PC-3 (cell line): Measurements from ENCODE around the gene GBX2. TPM values are rescaled to one million over a fixed set of nuclear protein-coding genes. Genes with fewer than 3 reads are reported as not detected.
A peak's percentile ranks its signal among the peaks of the same experiment; 100 is the strongest.

Source experiments
- ATAC-seq: fragments of 200-7000 bp; cut with Tn5 transposase; 2 replicates; pipeline ENCODE4 v1.9.1; 2020; ENCODE audit warnings: mild to moderate bottlenecking, moderate library complexity
- BruUV-seq: library from RNA; stranded (reverse); fragments of 400-500 nt; replicated peaks from 2 replicates; lab custom pipeline; 2021; lab: Mats Ljungman, UMichigan
- CTCF ChIA-PET: fragments of 300-600 bp; sonication (Branson Sonifier 250); formaldehyde crosslinking; loops from one replicate; lab custom pipeline; 2022; ENCODE audit warnings: antibody characterized with exemption; lab: Charles Lee
- POLR2A ChIA-PET: fragments of 300-600 bp; sonication (Branson Sonifier 250); formaldehyde crosslinking; loops from one replicate; lab custom pipeline; 2022; ENCODE audit warnings: antibody characterized with exemption; ENCODE audit not compliant: unreplicated experiment; lab: Charles Lee
- DNase-seq: peaks from one replicate; pipeline ENCODE4 v3.0.0-alpha.2; 2015
- H2AFZ ChIP-seq: fragments of 300-600 bp; sonication (generic); 2 replicates; pipeline ENCODE4 v1.6.0; 2016; ENCODE audit warnings: antibody characterized with exemption, low read length
- H3F3A ChIP-seq: fragments of 300-600 bp; sonication (generic); one replicate; pipeline ENCODE4 v1.6.0; 2017; ENCODE audit warnings: antibody characterized with exemption, low read length, control low read depth, mild to moderate bottlenecking; ENCODE audit not compliant: unreplicated experiment
- H3K27ac ChIP-seq: fragments of 300-600 bp; sonication (generic); 2 replicates; pipeline ENCODE4 v1.5.1; 2016; ENCODE audit warnings: mild to moderate bottlenecking, low read length
- H3K27me3 ChIP-seq: fragments of 300-600 bp; sonication (generic); 2 replicates; pipeline ENCODE4 v1.6.1; 2016; ENCODE audit warnings: low read length, mixed read lengths
- H3K36me3 ChIP-seq: fragments of 300-600 bp; sonication (generic); 2 replicates; pipeline ENCODE4 v1.6.1; 2016; ENCODE audit warnings: low read depth, mixed run types, low read length, mixed read lengths
- H3K4me1 ChIP-seq: fragments of 300-600 bp; sonication (generic); 2 replicates; pipeline ENCODE4 v1.5.1; 2016; ENCODE audit warnings: low read length; ENCODE audit not compliant: insufficient read depth
- H3K4me2 ChIP-seq: fragments of 300-600 bp; sonication (generic); 2 replicates; pipeline ENCODE4 v1.6.0; 2016; ENCODE audit warnings: low read length
- H3K4me3 ChIP-seq: fragments of 300-600 bp; sonication (generic); 2 replicates; pipeline ENCODE4 v1.5.1; 2016; ENCODE audit warnings: mild to moderate bottlenecking, low read length, mixed read lengths
- H3K79me2 ChIP-seq: fragments of 300-600 bp; sonication (generic); 2 replicates; pipeline ENCODE4 v1.6.1; 2017; ENCODE audit warnings: low read length, mixed read lengths
- H3K9ac ChIP-seq: fragments of 300-600 bp; sonication (generic); 2 replicates; pipeline ENCODE4 v1.6.0; 2016; ENCODE audit warnings: mild to moderate bottlenecking, low read length
- H3K9me2 ChIP-seq: fragments of 300-600 bp; sonication (generic); replicated peaks from 2 replicates; pipeline ENCODE4 v1.6.1; 2016; ENCODE audit warnings: mixed run types, low read length, mixed read lengths
- H3K9me3 ChIP-seq: fragments of 300-600 bp; sonication (generic); 2 replicates; pipeline ENCODE4 v1.6.1; 2016; ENCODE audit warnings: low read length, mixed read lengths
- H4K20me1 ChIP-seq: fragments of 300-600 bp; sonication (generic); 2 replicates; pipeline ENCODE4 v1.6.1; 2016; ENCODE audit warnings: low read length, mixed read lengths
- EZH2 ChIP-seq: fragments of 300-600 bp; sonication (generic); IDR thresholded peaks from one replicate; pipeline ENCODE4 v1.6.1; 2017; ENCODE audit warnings: antibody characterized with exemption, mild to moderate bottlenecking, low read length; ENCODE audit not compliant: unreplicated experiment
- EZH2phosphoT487 ChIP-seq: fragments of 300-600 bp; sonication (generic); IDR thresholded peaks from 2 replicates; pipeline ENCODE4 v1.6.1; 2018; ENCODE audit warnings: mild to moderate bottlenecking, antibody characterized with exemption, low read length, borderline replicate concordance
- intact Hi-C: fragments of 100-400 bp; cut with micrococcal nuclease; formaldehyde crosslinking; loops from 2 replicates; pipeline ENCODE4 v1.9.0; 2023
- total RNA-seq: library from RNA; depleted of rRNA; stranded (reverse); fragments of >200 nt; gene quantifications from 2 replicates; pipeline ENCODE4 v1.2.3, GENCODE V29; 2014
- TF ChIP-seq, protein P1 (sequence below): fragments of 300-600 bp; sonication (generic); conservative IDR thresholded peaks from 2 replicates; pipeline ENCODE4 v1.5.1; 2017; ENCODE audit warnings: antibody characterized with exemption, low read depth, mild to moderate bottlenecking, low read length

Gene GBX2
- total RNA-seq, 1 experiment from 2014 or later, result 30.5 TPM

DNA sequence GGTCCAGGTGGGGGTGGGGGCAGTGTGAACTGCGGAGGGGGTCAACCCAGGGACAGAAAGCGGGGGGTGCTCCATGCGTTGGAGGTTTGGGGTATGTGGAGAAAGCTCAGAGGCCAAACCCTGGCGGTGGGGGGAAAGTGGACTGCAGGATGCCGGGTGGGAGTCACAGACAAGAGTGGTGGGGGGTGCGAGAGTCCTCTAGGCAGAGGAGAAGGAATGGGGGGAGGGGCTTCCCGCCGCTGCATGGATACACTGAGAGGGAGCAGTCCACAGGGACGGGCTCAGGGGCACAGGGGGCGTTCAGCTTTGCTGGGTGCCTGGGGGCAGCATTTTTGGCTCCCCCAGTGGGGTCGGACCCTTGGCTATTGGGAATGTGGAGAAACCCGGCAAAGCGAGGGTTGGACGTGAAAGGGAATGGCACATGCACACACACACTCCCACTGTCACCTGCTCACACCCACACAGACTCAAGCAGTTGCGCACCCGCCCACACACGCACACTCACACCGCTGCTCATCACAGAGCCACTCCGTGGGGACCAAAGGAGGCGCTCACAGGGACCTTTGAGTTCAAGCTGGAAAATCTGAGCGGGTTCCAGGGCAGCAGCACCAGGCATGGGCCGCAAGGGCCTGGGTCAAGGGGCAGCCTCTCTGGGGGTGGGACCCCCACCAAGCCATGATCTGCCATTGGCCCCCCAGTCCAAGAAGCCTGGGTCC is 7.7 kb downstream of the GBX2 start:
- DNase-seq, result no peak
- POLR2A ChIA-PET, result no interaction called here
- H3K9me3 ChIP-seq, result no peaks in the 10 kb centered on the region
- H3K4me2 ChIP-seq, result no peak overlapping the region
- intact Hi-C loops, result no loop called here
- BruUV-seq, result no TSS peak
- H3F3A ChIP-seq, result no peaks in the 10 kb centered on the region
- H3K36me3 ChIP-seq, result no peaks in the 10 kb centered on the region
- H3K79me2 ChIP-seq, result peaks cover 10% of the 10 kb centered on the region
- CTCF ChIA-PET, result no interaction called here
- no peak overlapping the region for H3K27ac ChIP-seq
- H3K9ac ChIP-seq, result no peak overlapping the region
- no peaks in the 10 kb centered on the region for H3K4me1 ChIP-seq
- no peaks in the 10 kb centered on the region for H3K27me3 ChIP-seq
- no peak overlapping the region for H3K4me3 ChIP-seq
- peak; percentile 3; the same call in 1 of the 2 replicates for ATAC-seq
- no peaks in the 10 kb centered on the region for H4K20me1 ChIP-seq
- H3K9me2 ChIP-seq, result no peaks in the 10 kb centered on the region
- no peak overlapping the region for H2AFZ ChIP-seq
- TF ChIP-seq, protein P1, sequence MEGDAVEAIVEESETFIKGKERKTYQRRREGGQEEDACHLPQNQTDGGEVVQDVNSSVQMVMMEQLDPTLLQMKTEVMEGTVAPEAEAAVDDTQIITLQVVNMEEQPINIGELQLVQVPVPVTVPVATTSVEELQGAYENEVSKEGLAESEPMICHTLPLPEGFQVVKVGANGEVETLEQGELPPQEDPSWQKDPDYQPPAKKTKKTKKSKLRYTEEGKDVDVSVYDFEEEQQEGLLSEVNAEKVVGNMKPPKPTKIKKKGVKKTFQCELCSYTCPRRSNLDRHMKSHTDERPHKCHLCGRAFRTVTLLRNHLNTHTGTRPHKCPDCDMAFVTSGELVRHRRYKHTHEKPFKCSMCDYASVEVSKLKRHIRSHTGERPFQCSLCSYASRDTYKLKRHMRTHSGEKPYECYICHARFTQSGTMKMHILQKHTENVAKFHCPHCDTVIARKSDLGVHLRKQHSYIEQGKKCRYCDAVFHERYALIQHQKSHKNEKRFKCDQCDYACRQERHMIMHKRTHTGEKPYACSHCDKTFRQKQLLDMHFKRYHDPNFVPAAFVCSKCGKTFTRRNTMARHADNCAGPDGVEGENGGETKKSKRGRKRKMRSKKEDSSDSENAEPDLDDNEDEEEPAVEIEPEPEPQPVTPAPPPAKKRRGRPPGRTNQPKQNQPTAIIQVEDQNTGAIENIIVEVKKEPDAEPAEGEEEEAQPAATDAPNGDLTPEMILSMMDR, result no peak
- TF ChIP-seq EZH2, result no peak
- no peak for TF ChIP-seq EZH2phosphoT487

DNA sequence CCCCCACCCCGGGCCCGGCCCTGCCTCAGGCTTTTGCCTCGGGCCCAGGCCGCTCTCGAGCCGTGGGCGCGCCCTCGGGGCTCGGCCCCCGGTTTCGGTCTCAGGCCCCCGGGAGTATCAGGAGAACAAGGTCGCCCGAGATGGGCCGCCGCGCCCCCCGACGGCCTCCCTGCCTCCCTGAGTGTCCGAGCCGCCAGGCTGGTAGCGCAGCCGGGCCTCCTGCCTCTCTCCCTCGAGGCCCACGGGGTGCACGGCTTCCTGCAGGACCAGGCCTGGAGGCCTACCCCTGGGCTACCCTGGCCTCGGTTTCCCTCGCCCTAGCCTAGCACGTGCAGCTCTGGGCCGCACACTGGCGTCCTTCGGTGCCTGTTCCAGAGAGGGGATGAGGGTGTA is 8.4 kb downstream of the GBX2 start:
- Histone ChIP-seq H3K4me3 (no peak overlapping the region), H3K9me2 (no peaks in the 10 kb centered on the region), H3K4me2 (no peak overlapping the region), H3K36me3 (no peaks in the 10 kb centered on the region), H3K9ac (no peak overlapping the region), H4K20me1 (no peaks in the 10 kb centered on the region), H3K79me2 (peaks cover 3% of the 10 kb centered on the region; the same call in 1 of the 2 replicates), H3K27me3 (no peaks in the 10 kb centered on the region), H3K9me3 (no peaks in the 10 kb centered on the region), H3K4me1 (no peaks in the 10 kb centered on the region), H3K27ac (no peak overlapping the region), H3F3A (no peaks in the 10 kb centered on the region), H2AFZ (no peak overlapping the region)
- ChIA-PET POLR2A (no interaction called here), CTCF (no interaction called here)
- intact Hi-C loops, result no loop called here
- no peak for ATAC-seq
- BruUV-seq, result no TSS peak
- DNase-seq, result no peak
- TF ChIP-seq EZH2phosphoT487 (no peak), EZH2 (no peak)
- TF ChIP-seq, protein P1, result no peak
